UCSD-AML1 (cell line): ENCODE results near the gene TBPL1.
A peak's percentile ranks its signal among the peaks of the same experiment; 100 is the strongest.
"Not testable (repeated sequence)": the region's sequence is repeated elsewhere in the genome, so short reads cannot be mapped to it uniquely, and the experiment has no call there.

ENCODE experiments used
- DNase-seq: peaks from one replicate; lab custom pipeline; 2025; ENCODE audit not compliant: unreplicated experiment; lab: John Stamatoyannopoulos, UW

The TBPL1 gene

GRCh38 chr6:133973109-133973971, 20.3 kb downstream of the TBPL1 start:
- no peak for DNase-seq

GRCh38 chr6:133977983-133978895, 25.2 kb downstream of the TBPL1 start:
- no peak for DNase-seq

- no peak for DNase-seq
Measured at GRCh38 chr6:133978896-133979240, 25.8 kb downstream of the TBPL1 start.

- DNase-seq: not testable (repeated sequence)
Measured at GRCh38 chr6:133979269-133979963, 26.4 kb downstream of the TBPL1 start.

GRCh38 chr6:133980168-133980567, 27.1 kb downstream of the TBPL1 start:
- no peak for DNase-seq

GRCh38 chr6:133983099-133983939, 30.3 kb downstream of the TBPL1 start:
- DNase-seq: peak; percentile 73

GRCh38 chr6:133985970-133986369, 32.9 kb downstream of the TBPL1 start:
- no peak for DNase-seq

- no peak for DNase-seq
Measured at GRCh38 chr6:133986942-133987341, 33.9 kb downstream of the TBPL1 start.

GRCh38 chr6:133989525-133989924, 36.5 kb downstream of the TBPL1 start:
- DNase-seq: no peak

GRCh38 chr6:133990321-133990720, 37.3 kb downstream of the TBPL1 start:
- no peak for DNase-seq

- DNase-seq: no peak
Measured at GRCh38 chr6:133991096-133991593, 38.1 kb downstream of the TBPL1 start.

GRCh38 chr6:133992992-133993680, 40.1 kb downstream of the TBPL1 start:
- no peak for DNase-seq

- DNase-seq: no peak
Measured at GRCh38 chr6:133995296-133995695, 42.3 kb downstream of the TBPL1 start.

- DNase-seq: no peak
Measured at GRCh38 chr6:133995758-133996157, 42.7 kb downstream of the TBPL1 start.

GRCh38 chr6:133997267-133997666, 44.2 kb downstream of the TBPL1 start:
- DNase-seq: no peak

- DNase-seq: no peak
Measured at GRCh38 chr6:133999305-133999704, 46.3 kb downstream of the TBPL1 start.

GRCh38 chr6:134000443-134000842, 47.4 kb downstream of the TBPL1 start:
- DNase-seq: no peak

GRCh38 chr6:134002821-134003220, 49.8 kb downstream of the TBPL1 start:
- no peak for DNase-seq

GRCh38 chr6:134003542-134003951, 50.5 kb downstream of the TBPL1 start:
- no peak for DNase-seq

- no peak for DNase-seq
Measured at GRCh38 chr6:134004714-134005113, 51.7 kb downstream of the TBPL1 start.
